Hypothalamus (tissue), 51 donors: ENCODE measurements around the gene TTC21A.
"Not testable (repeated sequence)": the region's sequence is repeated elsewhere in the genome, so short reads cannot be mapped to it uniquely, and the experiment has no call there.

Experiments
- DNase-seq, 51 donors: peaks; one replicate each; lab custom pipeline; 2025; lab: John Stamatoyannopoulos, UW

The TTC21A gene

GRCh38 chr3:39148435-39149058 lies 41.1 kb downstream of the TTC21A start:
- peak in 2 of 51 donors; percentile 10 to 49 for DNase-seq

GRCh38 chr3:39149059-39149455 lies 41.6 kb downstream of the TTC21A start:
- DNase-seq, result no peak

- DNase-seq, result no peak
Measured at GRCh38 chr3:39149498-39150147, 42.1 kb downstream of the TTC21A start.

- no peak for DNase-seq
Measured at GRCh38 chr3:39150148-39150802, 42.8 kb downstream of the TTC21A start.

GRCh38 chr3:39150803-39151631 lies 43.5 kb downstream of the TTC21A start:
- peak in 43 of 51 donors; percentile 31 to 88 (median 61) for DNase-seq

GRCh38 chr3:39153977-39154279 lies 46.4 kb downstream of the TTC21A start:
- no peak for DNase-seq

GRCh38 chr3:39154280-39155021 lies 47.0 kb downstream of the TTC21A start:
- peak in 1 of 51 donors; percentile 13 for DNase-seq

- no peak for DNase-seq
Measured at GRCh38 chr3:39156421-39156820, 48.9 kb downstream of the TTC21A start.

- no peak for DNase-seq
Measured at GRCh38 chr3:39157359-39157758, 49.9 kb downstream of the TTC21A start.

GRCh38 chr3:39158148-39158715 lies 50.8 kb downstream of the TTC21A start:
- DNase-seq, result no peak

GRCh38 chr3:39164414-39164813 lies 56.9 kb downstream of the TTC21A start:
- DNase-seq, result no peak

GRCh38 chr3:39165518-39165917 lies 58.0 kb downstream of the TTC21A start:
- no peak for DNase-seq

- no peak for DNase-seq
Measured at GRCh38 chr3:39166134-39166710, 58.7 kb downstream of the TTC21A start.

- peak in 5 of 51 donors; percentile 19 to 62 (median 24) for DNase-seq
Measured at GRCh38 chr3:39166932-39167532, 59.6 kb downstream of the TTC21A start.

- no peak for DNase-seq
Measured at GRCh38 chr3:39168156-39168780, 60.8 kb downstream of the TTC21A start.

- no peak for DNase-seq
Measured at GRCh38 chr3:39169712-39170111, 62.2 kb downstream of the TTC21A start.

GRCh38 chr3:39170461-39170860 lies 63.0 kb downstream of the TTC21A start:
- DNase-seq, result no peak

GRCh38 chr3:39170877-39171276 lies 63.4 kb downstream of the TTC21A start:
- DNase-seq, result not testable (repeated sequence)

GRCh38 chr3:39171860-39172259 lies 64.4 kb downstream of the TTC21A start:
- DNase-seq, result no peak
